GOT3 (cell line): ENCODE measurements around the gene GRK5.

Source experiments
- DNase-seq: peaks from one replicate; lab custom pipeline; 2025; ENCODE audit warnings: mixed read lengths; lab: John Stamatoyannopoulos, UW

The GRK5 gene

DNA sequence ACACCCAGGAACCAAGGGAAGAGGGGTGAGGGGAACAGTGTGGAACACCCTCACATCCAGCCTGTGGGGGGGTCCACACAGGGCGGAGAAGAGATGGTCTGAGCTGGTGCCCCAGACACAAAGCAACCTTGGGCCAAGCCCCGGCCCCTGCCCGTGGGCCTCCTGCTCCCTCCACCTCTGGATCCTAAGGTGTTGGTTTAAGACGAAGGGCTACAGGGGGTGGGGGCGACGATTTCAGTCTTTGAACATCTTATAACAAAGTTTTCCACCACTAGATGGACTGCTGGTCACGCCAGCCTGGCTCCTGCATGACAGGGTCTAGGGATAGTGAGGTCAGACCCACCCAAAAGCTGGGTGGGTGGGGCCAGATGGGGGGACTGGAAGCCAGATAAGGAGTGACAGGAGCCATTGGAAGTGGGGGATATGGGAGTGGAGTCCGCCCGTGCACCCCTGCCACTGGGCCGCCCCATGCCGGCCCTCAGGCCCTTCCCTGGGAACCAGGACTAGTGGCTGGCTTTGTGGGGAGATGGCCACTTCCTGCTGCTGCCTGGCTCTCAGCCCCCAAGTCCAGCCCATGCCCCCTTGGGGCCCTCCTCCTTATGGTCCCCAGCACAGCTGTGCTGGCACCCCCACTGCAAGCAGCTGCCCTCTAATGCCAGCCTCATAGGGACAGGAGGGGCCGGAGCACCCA, 236.7 kb downstream of the GRK5 start:
- no peak for DNase-seq

DNA sequence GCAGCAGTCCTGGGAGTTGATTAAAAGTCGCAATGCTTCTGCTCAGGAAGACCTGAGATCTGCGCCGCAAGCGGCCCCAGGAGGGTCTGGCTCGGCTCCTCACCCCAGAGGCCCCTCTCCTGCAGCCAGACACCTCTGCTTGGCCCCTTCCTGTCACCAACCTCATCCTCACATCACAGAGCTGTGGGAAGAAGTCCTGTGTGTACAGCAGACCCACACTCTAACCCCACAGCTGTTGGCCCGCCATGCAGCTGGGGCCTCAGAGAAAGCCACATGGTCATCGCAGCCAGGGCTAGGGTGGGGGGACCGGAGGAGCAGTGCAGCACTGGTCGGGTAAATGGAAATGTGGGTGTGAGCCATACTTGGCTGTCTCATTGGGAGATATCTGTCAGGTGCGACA, 237.5 kb downstream of the GRK5 start:
- no peak for DNase-seq

DNA sequence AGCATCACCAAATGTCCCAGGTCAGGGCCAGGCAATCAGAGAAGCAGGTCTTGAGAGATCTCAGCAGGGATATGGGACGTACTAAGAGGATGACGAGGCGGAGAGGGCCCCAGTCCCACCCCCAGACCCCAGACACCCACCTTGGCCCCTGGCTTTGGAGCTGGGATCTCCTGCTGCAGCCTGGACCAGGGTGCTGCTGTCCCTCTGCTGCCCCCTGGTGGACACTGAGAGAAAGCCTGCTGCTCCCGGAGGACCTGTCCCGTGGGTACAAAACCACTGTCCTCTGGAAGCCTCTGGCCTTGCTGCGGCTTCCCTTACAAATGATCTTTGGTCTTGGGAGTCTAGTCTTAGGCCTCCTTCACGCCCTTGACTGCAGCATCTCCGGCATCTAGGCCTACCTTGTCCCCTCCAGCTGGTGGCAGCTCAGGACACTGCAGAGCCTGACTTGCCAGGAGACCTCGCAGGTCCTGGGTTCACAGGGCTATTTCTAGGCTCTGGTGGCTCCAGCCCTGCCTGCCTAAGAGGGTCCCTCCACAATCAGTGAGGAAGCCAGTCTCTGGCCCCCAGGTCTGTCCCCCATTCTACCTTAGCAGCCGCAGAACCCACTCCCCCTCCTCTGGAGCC, 238.1 kb downstream of the GRK5 start:
- peak; percentile 38 for DNase-seq

DNA sequence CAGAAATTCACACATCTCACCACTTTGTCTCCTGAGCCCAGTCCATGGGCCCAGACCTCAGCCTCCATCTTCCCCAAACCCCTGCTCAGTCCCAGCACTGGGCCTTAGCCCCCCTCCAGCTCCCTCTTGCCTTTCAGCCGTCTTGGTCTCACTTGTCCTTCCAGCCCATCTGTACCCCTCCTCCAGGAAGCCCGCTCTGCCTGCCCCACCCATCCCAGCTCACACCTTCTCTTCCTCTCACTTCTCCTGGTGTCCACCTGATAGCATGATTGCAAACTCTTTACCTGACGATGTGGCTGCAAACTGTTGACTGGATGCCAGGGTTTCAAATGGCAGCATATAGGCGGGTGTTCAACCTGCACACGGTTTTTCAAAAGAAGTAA, 238.6 kb downstream of the GRK5 start:
- DNase-seq, result no peak

DNA sequence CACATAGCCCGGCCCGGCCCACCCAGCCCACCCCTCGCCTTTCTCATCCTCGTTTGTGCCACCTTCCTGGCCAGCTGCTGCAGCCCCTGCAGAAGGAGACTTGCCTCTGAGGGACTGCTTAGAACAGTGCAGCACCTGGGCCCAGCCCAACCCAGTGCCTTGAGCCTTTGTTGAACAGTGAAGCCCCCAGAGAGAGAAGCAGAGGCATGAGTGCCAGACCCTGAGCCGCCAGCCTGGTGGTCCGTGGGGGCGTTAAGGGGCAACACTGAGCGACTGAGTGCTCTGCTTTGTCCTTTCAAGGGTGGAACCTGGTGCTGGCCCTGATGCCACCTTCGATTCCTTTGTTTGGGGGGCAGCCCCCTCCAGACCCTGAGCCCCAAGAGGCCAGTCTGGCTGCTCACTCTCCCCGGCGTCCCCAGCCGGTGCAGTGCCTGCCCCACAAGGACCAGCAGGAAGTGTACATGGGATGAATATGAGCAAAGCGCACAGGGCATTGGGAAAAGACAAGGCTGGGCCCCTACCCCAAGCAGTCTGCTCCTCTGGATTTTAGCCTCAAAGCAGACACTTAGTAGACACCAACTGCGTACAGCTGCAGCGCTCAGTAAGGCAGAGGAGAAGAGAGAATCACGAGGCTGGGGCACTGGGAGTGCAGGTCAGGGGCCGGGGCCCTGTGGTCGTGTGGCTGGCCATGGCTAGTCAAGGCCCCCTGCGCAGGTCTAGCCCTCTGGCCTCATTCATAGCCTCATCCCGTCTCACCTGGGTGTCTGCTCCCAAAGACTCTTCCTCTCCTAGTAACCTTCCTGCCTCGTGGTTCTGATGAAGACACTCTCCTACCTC, 239.3 kb downstream of the GRK5 start:
- DNase-seq, result no peak

DNA sequence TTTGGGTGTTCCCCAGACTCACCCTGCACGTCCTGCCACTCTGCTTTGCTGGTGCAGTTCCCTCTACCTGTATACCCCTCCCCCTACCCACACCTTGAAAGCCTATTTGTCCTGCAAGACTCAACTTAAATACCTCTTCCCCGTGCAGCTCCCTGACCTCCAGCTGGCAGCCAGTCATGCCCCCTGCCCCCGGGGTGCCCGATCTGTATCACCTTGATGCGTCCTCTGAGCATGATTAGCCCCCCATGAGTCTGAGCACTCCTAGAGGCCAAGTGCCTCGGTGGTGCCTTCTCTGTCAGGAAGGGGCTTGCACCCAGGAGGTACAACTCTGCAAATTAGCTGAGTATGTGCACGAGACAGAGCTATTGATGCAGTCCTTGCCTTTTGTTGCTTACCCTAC, 240.1 kb downstream of the GRK5 start:
- DNase-seq, result no peak

DNA sequence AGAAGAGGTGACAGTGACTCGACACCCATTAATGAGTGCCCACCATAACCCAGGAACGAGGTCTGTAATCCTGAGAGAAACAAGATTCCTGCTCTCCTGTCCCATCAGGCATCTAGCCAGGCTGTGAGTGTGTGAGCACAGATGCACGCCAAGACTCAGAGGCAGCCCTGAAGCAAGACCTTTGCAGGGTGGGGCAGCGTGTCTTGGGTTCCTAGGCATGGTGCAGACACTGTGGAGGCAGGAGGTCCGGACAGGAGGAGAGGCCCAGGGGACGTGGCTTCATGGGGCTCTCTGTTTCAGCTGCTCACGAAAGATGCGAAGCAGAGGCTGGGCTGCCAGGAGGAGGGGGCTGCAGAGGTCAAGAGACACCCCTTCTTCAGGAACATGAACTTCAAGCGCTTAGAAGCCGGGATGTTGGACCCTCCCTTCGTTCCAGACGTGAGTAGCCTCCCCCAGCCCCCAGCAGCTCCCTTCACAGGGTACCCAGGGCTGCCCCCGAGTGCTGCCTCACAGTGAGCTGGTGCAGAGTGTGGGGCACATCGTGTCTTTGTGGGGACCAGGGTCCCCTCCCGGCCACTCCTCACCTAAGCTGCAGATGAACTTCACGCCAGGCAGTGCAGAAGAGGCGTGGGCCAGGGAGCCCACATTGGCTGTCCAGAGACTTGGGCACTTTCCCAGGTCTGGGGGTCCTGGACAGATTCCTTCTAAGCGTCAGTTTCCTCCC, 240.6 kb downstream of the GRK5 start:
- DNase-seq, result no peak

DNA sequence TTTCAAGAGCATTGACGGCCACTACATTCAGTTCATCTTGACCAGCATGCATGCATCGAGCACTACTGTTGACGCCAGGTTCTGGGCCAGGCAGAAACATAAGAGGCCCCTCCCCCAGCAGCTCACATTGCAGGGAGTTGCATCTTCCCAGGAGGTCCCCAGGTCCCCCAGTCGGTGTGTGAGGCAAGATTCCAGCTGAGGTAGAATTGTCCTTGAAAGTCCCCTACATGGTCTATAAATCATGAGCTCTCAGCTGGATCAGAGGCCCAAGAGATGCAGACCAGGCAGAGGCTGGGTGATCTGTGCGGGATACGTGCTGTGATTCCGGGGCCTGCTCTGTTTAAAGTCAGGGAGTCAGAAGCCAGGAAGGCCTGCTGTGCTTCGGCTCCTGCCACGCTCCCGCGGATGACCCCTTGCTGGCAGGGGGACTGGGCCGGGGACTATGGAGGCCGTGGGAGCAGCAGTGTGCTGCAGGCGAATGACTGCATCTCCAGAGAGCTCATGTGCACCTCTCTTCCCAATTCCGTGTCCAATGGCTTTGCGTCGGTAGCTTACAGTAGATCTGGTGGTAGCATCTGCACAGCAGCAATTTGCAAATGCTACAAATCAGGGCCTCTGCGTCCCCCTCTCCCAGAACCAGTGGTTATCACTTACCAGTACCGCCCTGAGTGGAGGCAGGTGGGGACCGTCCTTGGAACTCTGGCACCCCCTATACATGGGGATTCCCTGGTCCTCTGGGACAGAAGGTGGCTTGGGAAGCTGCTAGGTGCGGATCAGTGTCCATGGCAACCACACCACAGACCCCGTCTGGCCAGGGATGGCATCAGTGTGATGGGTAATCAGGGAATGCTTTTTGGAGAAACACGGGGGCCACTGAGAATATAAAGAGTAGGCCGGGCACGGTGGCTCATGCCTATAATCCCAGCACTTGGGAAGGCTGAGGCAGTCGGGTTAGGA, 241.5 kb downstream of the GRK5 start:
- DNase-seq, result no peak

DNA sequence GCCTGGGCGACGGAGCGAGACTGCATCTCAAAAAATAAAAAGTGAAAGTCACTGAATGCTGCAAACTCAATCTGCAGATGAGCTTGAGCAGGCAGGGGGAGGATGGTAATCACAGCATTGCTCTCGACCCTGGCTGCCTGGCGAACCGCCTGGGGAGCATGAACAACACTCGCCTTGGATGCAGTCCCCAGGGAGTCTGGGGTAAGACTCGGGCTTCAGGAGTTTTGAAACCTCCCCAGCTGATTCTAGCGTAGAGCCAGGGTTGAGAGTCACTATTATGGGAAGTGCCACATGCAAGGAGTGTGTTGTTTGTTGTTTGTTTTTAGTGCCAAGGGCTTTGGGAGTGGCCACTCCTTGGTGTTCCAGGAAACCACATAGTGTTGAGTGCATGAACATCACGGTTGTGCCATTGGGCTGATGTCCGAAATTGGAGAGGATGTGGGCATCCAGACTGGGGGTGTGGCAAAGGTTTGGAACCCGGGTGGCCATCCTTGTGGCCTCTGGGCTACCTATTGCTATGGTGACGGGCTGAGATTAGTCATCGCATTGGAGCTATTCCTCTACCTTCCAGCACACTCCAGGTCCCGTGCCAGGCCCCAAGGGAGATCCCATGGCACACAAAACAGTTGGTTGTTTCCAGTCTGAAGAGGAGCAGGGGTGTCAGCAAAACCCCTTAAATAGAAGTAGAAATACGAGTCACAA, 242.5 kb downstream of the GRK5 start:
- DNase-seq, result peak; percentile 74

DNA sequence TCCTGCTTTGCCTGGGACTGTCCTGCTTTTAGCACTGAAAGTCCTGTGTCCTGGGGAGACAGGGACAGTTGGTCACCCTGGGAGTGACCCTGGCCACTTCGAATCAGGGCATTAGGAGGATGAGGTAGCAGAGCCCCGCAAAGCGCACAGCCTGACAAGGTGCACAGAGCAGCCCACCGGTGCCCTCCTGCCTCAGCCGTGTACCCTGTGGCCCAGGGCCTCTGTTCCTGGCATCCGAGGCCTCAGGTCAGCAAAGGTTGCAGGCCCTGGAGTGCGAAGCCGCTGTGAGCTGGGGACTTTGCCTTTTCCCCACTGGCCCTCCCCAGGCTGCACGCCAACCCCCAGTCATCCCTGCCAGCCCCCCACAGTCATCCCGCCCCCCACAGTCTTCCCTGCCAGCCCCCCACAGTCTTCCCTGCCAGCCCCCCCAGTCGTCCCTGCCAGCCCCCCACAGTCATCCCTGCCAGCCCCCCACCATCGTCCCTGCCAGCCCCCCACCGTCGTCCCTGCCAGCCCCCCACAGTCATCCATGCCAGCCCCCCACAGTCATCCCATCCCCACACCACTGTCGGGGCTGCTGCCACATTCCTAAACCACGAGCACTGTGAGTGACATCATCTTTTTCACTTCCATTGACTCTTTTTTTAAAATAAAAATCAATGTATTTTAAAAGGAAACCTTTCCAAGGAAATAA, 243.4 kb downstream of the GRK5 start:
- no peak for DNase-seq

DNA sequence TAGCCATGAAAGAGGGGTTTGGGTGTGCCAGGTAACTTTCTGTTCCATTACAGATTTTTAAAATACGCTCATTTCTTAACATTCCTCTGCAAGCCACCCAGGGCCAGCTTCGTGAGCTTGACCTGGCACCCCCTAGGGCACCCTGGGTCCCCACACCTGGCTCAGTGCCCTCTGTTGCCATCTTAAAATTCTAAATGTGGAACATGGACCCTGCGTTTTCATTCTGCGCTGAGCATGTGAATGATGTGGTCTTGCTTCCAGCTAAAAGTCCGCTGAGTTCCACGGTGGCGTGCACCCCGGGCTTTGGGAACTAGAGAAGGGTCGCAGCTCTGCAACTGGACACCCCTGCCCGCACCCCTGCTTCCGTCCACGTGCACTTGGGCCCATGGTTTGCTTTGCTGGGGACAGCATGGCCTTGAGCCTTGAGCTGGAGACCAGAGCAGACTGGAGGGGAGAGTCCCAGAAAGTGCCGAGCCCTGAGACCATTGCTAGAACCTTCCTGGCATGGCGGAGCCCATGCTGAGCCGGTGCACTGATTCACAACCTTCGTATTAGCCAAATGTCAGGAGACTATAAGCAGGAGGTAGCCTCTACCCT, 244.0 kb downstream of the GRK5 start:
- DNase-seq, result no peak

DNA sequence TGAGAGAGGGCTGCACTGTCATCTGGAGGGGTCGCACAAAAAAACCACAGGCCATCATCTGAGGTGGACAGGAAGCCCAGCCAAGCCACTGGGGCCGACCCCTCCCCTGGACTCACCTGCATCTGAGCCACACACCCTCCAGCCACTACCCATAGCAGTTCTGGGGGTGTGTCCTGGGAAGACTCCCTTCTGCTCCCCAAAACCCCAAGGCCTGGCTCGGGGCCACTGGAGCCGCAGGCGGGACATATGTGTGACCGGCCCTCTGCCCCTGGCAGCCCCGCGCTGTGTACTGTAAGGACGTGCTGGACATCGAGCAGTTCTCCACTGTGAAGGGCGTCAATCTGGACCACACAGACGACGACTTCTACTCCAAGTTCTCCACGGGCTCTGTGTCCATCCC, 245.0 kb downstream of the GRK5 start:
- DNase-seq, result no peak

DNA sequence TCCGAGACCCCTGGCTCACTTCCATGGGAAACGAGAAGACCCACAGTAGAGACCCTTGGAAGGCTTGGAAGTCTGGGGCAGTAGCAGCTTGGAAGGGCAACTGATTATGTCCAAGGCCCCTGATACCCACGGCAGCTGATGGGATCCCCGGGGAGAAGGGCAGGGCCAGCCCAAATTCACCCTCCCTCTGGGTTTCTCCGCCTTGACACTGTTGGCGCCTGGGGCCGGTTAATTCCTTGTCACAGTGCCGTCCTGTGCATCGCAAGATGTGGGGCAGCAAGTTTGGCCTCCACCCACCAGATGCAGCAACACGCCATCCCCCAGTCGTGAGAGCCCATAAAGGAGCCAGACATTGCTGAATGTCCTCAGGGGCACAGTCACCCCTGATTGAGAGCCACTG, 245.9 kb downstream of the GRK5 start:
- DNase-seq, result no peak

DNA sequence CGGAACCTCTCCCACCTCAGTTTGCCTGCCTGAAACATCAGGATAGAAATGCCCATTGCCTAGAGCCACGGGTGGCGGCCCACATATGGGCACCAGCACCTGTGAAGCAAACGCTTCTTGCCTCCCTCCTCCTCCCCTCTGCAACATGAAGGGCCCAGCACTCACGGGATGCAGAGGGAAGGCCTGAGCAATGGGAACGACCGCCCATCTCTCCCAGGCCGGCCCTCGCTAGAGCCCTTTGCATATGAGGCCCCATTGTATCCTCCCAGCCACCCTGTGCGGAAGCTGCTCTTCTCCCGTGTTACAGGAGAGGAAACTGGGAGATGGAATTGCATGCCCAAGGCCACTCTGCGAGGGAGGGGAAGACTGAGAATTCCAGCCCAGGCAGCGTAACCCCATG, 246.9 kb downstream of the GRK5 start:
- no peak for DNase-seq

DNA sequence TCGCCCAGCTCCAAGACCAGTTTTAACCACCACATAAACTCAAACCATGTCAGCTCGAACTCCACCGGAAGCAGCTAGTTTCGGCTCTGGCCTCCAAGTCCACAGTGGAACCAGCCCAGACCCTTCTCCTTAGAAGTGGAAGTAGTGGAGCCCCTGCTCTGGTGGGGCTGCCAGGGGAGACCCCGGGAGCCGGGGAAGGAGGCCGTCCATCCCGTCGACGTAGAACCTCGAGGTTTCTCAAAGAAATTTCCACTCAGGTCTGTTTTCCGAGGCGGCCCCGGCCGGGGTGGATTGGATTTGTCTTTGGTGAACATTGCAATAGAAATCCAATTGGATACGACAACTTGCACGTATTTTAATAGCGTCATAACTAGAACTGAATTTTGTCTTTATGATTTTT, 247.6 kb downstream of the GRK5 start:
- no peak for DNase-seq

DNA sequence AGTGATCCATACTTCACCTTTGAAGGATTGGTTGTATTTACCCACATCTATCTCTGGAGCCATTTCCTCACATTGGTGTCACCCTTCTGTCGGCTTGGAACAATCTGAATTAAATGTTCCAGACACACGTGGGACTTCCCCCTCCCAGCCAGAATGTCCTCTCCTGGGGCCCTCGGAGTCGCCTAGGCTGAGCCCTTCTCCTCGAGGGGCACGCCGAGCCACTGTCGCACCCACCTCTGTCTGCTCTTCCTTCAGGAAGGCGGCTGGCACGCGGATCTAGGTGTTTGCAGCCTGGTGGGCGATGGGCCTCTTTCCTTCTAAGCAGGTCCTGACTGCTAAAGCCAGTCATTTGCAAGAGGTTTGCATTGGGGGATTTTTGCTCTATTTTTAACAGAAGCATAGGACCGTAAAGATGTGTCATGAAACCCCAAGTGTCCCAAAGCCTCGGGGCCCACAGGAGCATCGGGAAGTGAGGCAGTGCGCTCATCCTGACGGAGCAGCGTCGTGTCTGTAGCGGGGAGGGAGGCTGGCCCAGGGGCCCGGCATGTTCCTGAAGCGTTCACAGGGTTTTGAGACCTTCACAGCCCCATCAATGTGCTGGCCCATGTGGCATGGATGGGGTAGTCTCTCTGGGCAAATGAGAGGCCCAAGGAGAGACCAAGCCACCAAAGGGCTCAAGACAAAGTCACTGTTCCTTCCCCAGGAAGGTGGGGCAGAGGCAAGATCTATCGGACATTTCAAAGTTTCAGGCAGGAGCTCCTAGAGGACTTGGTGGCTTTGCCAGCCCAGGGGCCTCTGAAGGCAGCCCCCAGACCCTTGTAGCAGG, 248.5 kb downstream of the GRK5 start:
- DNase-seq, result no peak

DNA sequence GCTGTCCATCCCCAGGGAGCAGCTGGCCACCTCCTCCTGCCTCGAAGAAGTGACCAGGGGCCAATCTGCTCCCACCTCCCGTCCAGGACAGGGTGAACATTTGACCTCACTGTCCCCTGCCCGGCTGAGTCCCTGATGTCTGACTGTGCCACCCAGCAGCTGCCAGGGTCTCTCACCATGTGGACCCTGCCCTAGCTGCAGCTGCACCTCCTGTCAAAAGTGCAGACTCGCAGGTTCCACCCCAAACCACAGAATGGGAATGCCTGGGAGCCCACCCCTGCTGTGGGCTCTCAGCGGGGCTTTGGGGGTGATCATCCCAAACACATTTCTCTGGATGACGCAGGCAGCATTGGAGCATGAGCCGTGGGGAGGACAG, 249.1 kb downstream of the GRK5 start:
- DNase-seq, result no peak

DNA sequence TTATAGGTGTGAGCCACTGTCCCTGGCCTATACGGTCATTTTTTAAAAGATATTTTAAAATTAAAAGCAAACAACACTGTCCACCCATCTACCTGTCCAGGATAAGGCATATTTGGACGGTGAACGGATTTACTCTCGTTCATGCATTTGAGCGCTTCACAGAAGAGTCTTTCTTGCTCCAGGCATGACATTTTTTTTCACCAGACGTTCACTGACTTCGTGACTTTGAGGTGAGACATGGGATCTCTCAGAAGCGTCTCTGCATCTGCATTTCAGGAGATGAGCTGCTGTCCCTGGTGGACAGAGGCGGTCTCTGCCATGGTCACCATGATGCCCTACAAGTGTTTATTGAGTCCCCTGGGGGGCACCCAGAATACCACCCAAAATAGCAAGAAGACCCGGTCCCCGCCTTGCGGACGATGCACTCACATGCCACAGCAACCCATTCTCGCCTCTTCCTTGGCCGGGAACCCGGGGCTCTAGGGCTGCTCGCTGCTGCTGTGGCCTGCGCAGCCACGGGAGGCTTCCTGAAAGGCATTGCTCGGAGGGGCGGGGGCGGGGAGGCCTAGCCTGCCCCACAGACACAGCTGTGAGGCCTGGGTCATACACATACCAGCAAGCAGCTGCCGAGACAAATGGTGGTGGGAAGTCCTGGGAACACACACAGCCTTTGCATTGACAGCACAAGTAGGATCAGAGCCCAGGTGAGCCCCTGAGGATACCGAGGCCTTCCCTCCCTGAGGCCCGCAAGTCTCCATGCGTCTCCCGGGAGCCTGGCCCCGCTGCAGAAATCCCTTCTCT, 250.8 kb downstream of the GRK5 start:
- no peak for DNase-seq
